ENCODE results near the gene CFAP410. TPM values are rescaled to one million over a fixed set of nuclear protein-coding genes. Genes with fewer than 3 reads are reported as not detected.
A peak's percentile ranks its signal among the peaks of the same experiment; 100 is the strongest.

Gene CFAP410
- polyA plus RNA-seq, 1 of the 3 experiments (the other 2 are of a cell fraction): 18.0 TPM

DNA sequence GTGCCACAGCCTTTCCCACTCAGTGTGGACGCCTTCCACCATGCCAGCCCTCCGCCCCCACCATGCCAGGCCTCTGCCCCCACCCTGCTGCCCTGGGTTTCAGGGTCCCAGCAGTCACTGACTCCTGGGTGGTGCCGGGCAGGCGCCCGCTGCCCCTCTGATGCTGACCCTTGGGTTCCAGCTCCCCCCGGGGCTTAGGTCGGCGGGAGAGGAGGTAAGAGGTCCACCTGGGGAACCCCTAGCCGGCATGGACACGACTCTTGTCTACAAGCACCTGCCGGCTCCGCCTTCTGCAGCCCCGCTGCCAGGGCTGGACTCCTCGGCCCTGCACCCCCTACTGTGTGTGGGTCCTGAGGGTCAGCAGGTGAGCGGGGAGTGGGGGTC is 46.4 kb downstream of the CFAP410 start (continued):
- TF ChIP-seq, protein P1, sequence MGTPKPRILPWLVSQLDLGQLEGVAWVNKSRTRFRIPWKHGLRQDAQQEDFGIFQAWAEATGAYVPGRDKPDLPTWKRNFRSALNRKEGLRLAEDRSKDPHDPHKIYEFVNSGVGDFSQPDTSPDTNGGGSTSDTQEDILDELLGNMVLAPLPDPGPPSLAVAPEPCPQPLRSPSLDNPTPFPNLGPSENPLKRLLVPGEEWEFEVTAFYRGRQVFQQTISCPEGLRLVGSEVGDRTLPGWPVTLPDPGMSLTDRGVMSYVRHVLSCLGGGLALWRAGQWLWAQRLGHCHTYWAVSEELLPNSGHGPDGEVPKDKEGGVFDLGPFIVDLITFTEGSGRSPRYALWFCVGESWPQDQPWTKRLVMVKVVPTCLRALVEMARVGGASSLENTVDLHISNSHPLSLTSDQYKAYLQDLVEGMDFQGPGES (IDR thresholded peaks at IDR 0.05; ENCODE audit: low read depth, low read length): no peak

DNA sequence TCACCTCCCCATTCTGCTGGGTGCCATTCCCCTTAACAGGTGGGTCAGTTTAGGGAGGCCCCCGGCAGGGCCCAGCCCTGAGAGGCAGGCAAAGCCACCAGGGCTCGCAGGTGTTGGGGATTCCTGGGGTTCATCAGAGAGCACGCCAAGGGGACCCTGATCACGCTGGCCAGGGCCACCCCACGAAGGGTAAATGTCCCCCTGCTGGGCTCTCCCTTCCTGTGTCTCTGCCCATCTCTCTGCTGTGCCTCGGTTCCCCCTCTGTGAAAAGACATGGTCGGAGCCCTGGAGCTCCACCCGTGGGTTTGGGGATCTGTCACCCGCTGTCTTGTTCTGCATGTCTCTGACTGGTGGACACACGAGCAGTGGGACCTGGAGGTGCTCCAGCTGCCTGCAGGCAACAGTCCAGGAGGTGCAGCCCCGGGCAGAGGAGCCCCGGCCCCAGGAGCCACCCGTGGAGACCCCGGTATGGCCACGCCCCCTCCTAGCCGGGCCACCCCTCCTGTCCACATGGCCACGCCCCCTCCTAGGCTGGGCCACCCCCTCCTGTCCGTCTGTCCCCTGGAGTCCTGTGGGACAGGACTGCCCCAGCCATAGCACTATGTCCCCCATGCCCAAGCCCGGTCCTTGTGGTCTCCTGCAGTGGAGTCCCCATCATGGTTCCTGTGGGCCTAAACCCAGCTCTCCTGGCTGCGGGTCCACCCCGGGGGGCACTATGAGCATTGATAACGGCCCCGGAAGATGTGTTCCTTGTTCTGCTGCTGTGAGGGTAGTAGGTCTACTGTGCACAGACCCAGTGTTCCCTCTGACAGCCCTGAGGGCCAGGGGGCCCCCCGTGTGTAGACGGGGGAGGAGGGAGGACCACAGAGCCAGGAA is 47.0 kb downstream of the CFAP410 start:
- H3K4me1 ChIP-seq (ENCODE audit: control insufficient read depth in 1 of 2, insufficient read depth in 2 of 2, low read depth in 1 of 2, low read length in 1 of 2): no peaks in the 10 kb centered on the region
- peak; percentile 73 for DNase-seq
- H3K9me2 ChIP-seq: no peaks in the 10 kb centered on the region
- 93% methylated on average over 3 of the region's 25 CpGs for WGBS (ENCODE audit: low lambda C conversion rate)
- no peaks in the 10 kb centered on the region for H4K20me1 ChIP-seq (ENCODE audit: insufficient read depth)
- no peak overlapping the region for H3K27ac ChIP-seq (ENCODE audit: low read depth in 2 of 2, low read length in 1 of 2)
- no peak overlapping the region for H3K4me2 ChIP-seq
- no peaks in the 10 kb centered on the region for H3K9me3 ChIP-seq
- H3K9ac ChIP-seq: no peak overlapping the region
- no peak for TF ChIP-seq MXI1 (IDR thresholded peaks at IDR 0.05; ENCODE audit: low read depth, low read length)
- TF ChIP-seq JUND (IDR thresholded peaks at IDR 0.05): no peak
- TF ChIP-seq RXRA (IDR thresholded peaks at IDR 0.05; ENCODE audit: borderline replicate concordance, low read depth): no peak
- TF ChIP-seq, protein P2, sequence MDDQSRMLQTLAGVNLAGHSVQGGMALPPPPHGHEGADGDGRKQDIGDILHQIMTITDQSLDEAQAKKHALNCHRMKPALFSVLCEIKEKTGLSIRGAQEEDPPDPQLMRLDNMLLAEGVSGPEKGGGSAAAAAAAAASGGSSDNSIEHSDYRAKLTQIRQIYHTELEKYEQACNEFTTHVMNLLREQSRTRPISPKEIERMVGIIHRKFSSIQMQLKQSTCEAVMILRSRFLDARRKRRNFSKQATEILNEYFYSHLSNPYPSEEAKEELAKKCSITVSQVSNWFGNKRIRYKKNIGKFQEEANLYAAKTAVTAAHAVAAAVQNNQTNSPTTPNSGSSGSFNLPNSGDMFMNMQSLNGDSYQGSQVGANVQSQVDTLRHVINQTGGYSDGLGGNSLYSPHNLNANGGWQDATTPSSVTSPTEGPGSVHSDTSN (IDR thresholded peaks at IDR 0.05): no peak
- TF ChIP-seq RFX5 (IDR thresholded peaks at IDR 0.05; ENCODE audit: low read length): no peak
- TF ChIP-seq POLR2AphosphoS5 (IDR thresholded peaks at IDR 0.05; ENCODE audit: low read depth, low read length): no peak
- no peaks in the 10 kb centered on the region for H3K27me3 ChIP-seq (ENCODE audit: insufficient read depth)
- no peaks in the 10 kb centered on the region for H3K79me2 ChIP-seq (ENCODE audit: insufficient read depth)
- H3K36me3 ChIP-seq (replicated peaks in 1 of 2; ENCODE audit: control insufficient read depth in 1 of 2, insufficient read depth in 2 of 2, low read length in 1 of 2): no peaks in the 10 kb centered on the region
- no peak overlapping the region for H3K4me3 ChIP-seq (ENCODE audit: low read depth in 2 of 2, low read length in 1 of 2)
- POLR2A ChIA-PET: no interaction called here
- no peaks in the 10 kb centered on the region for H3F3A ChIP-seq (replicated peaks; ENCODE audit: insufficient read depth)
- no peak overlapping the region for H2AFZ ChIP-seq (ENCODE audit: low read depth)
- CTCF ChIA-PET: no interaction called here

DNA sequence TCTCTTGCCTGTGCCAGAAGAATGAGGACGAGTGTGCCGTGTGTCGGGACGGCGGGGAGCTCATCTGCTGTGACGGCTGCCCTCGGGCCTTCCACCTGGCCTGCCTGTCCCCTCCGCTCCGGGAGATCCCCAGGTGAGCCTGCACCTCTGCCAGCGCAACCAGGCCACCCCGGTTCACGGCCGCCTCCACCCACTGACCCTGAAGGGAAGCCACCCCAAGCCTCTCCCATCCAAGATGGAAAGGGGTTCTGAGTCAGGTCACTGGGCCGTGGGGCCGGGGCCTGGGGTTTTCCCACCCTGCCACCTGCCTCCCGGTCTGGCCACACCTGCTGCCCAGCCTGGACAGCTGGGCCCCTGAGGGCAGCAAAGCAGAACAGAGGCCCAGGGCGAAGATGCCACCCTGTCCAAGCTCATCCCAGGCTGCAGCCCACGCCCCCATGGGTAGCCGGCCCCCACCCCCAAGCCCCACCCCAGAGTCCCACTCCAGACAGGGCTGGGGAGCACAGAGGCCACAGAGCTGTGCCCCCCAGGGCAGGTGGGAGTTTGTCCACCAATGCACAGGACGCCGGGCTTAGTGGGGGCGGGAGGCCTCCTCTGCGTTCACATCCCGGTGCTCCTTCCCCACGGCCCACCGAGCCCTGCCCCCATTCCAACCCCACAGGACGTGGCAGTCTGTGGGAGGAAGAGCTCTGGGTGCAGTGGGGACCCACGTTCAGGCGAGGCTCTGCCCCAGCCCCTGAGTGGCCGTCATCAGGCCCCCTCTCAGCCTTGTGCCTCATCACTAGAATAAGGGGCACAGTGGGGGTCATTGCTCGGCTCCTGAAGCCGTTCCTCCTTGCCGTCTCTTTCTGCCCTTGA is 47.9 kb downstream of the CFAP410 start:
- Histone ChIP-seq H3K9me3 (no peaks in the 10 kb centered on the region), H3K79me2 (ENCODE audit: insufficient read depth) (no peaks in the 10 kb centered on the region), H3K27ac (ENCODE audit: low read depth in 2 of 2, low read length in 1 of 2) (no peak overlapping the region), H3K4me3 (ENCODE audit: low read depth in 2 of 2, low read length in 1 of 2) (no peak overlapping the region), H3K4me1 (ENCODE audit: control insufficient read depth in 1 of 2, insufficient read depth in 2 of 2, low read depth in 1 of 2, low read length in 1 of 2) (no peaks in the 10 kb centered on the region), H3K27me3 (ENCODE audit: insufficient read depth) (no peaks in the 10 kb centered on the region), H4K20me1 (ENCODE audit: insufficient read depth) (no peaks in the 10 kb centered on the region), H3K4me2 (no peak overlapping the region), H3K9ac (no peak overlapping the region), H3K36me3 (replicated peaks in 1 of 2; ENCODE audit: control insufficient read depth in 1 of 2, insufficient read depth in 2 of 2, low read length in 1 of 2) (no peaks in the 10 kb centered on the region), H3K9me2 (no peaks in the 10 kb centered on the region), H2AFZ (ENCODE audit: low read depth) (no peak overlapping the region), H3F3A (replicated peaks; ENCODE audit: insufficient read depth) (no peaks in the 10 kb centered on the region)
- WGBS (ENCODE audit: low lambda C conversion rate): 96% methylated on average over 9 of the region's 33 CpGs
- ChIA-PET CTCF (no interaction called here), POLR2A (no interaction called here)
- no peak for DNase-seq
- TF ChIP-seq, protein P1 (IDR thresholded peaks at IDR 0.05; ENCODE audit: low read depth, low read length): no peak
- TF ChIP-seq, protein P3, sequence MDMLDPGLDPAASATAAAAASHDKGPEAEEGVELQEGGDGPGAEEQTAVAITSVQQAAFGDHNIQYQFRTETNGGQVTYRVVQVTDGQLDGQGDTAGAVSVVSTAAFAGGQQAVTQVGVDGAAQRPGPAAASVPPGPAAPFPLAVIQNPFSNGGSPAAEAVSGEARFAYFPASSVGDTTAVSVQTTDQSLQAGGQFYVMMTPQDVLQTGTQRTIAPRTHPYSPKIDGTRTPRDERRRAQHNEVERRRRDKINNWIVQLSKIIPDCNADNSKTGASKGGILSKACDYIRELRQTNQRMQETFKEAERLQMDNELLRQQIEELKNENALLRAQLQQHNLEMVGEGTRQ (IDR thresholded peaks at IDR 0.05; ENCODE audit: borderline replicate concordance, low read depth, low read length): no peak
- TF ChIP-seq, protein P4, sequence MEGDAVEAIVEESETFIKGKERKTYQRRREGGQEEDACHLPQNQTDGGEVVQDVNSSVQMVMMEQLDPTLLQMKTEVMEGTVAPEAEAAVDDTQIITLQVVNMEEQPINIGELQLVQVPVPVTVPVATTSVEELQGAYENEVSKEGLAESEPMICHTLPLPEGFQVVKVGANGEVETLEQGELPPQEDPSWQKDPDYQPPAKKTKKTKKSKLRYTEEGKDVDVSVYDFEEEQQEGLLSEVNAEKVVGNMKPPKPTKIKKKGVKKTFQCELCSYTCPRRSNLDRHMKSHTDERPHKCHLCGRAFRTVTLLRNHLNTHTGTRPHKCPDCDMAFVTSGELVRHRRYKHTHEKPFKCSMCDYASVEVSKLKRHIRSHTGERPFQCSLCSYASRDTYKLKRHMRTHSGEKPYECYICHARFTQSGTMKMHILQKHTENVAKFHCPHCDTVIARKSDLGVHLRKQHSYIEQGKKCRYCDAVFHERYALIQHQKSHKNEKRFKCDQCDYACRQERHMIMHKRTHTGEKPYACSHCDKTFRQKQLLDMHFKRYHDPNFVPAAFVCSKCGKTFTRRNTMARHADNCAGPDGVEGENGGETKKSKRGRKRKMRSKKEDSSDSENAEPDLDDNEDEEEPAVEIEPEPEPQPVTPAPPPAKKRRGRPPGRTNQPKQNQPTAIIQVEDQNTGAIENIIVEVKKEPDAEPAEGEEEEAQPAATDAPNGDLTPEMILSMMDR (IDR thresholded peaks at IDR 0.05): no peak
- TF ChIP-seq, protein P5, sequence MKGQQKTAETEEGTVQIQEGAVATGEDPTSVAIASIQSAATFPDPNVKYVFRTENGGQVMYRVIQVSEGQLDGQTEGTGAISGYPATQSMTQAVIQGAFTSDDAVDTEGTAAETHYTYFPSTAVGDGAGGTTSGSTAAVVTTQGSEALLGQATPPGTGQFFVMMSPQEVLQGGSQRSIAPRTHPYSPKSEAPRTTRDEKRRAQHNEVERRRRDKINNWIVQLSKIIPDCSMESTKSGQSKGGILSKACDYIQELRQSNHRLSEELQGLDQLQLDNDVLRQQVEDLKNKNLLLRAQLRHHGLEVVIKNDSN (IDR thresholded peaks at IDR 0.05; ENCODE audit: borderline replicate concordance, low read depth): no peak
- TF ChIP-seq TEAD4 (IDR thresholded peaks at IDR 0.05; ENCODE audit: borderline replicate concordance, insufficient read depth): no peak
- no peak for TF ChIP-seq RFX5 (IDR thresholded peaks at IDR 0.05; ENCODE audit: low read length)
- TF ChIP-seq GATA2 (CRISPR knock-in tag; IDR thresholded peaks at IDR 0.05): no peak
- TF ChIP-seq CHD2 (IDR thresholded peaks at IDR 0.05; ENCODE audit: low read length, partially characterized antibody): no peak
- TF ChIP-seq, protein P6, sequence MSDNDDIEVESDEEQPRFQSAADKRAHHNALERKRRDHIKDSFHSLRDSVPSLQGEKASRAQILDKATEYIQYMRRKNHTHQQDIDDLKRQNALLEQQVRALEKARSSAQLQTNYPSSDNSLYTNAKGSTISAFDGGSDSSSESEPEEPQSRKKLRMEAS (IDR thresholded peaks at IDR 0.05; ENCODE audit: low read depth): no peak
